GM19324 (cell line): ENCODE measurements around the gene ADCYAP1R1.

Experiments used
- ATAC-seq: cut with Tn5 transposase; IDR thresholded peaks from one replicate; pipeline ENCODE4 v1.9.1; 2021; ENCODE audit warnings: mild to moderate bottlenecking, moderate library complexity; ENCODE audit not compliant: unreplicated experiment, low FRiP score

The ADCYAP1R1 gene

GRCh38 chr7:31051598-31052486 lies at the start of gene ADCYAP1R1:
Gene ADCYAP1R1 (plus strand): TSS chr7:31052308. CDS start chr7:31063265, 10,957 bp downstream.
- no peak for ATAC-seq

- ATAC-seq, result no peak
Observed at GRCh38 chr7:31003097-31003496, 49.0 kb upstream of the ADCYAP1R1 start.

- no peak for ATAC-seq
Observed at GRCh38 chr7:31003721-31004120, 48.4 kb upstream of the ADCYAP1R1 start.

- no peak for ATAC-seq
Observed at GRCh38 chr7:31004393-31004792, 47.7 kb upstream of the ADCYAP1R1 start.

- no peak for ATAC-seq
Observed at GRCh38 chr7:31006857-31007256, 45.3 kb upstream of the ADCYAP1R1 start.

- ATAC-seq, result no peak
Observed at GRCh38 chr7:31007634-31008033, 44.5 kb upstream of the ADCYAP1R1 start.

GRCh38 chr7:31014826-31015225 lies 37.3 kb upstream of the ADCYAP1R1 start:
- no peak for ATAC-seq

- no peak for ATAC-seq
Observed at GRCh38 chr7:31017032-31017675, 35.0 kb upstream of the ADCYAP1R1 start.

GRCh38 chr7:31017721-31018120 lies 34.4 kb upstream of the ADCYAP1R1 start:
- no peak for ATAC-seq

- no peak for ATAC-seq
Observed at GRCh38 chr7:31019509-31019908, 32.6 kb upstream of the ADCYAP1R1 start.

GRCh38 chr7:31020161-31020560 lies 31.9 kb upstream of the ADCYAP1R1 start:
- no peak for ATAC-seq

GRCh38 chr7:31020652-31021051 lies 31.5 kb upstream of the ADCYAP1R1 start:
- no peak for ATAC-seq

GRCh38 chr7:31022117-31022516 lies 30.0 kb upstream of the ADCYAP1R1 start:
- no peak for ATAC-seq

- ATAC-seq, result no peak
Observed at GRCh38 chr7:31022726-31023125, 29.4 kb upstream of the ADCYAP1R1 start.

- ATAC-seq, result no peak
Observed at GRCh38 chr7:31023877-31024276, 28.2 kb upstream of the ADCYAP1R1 start.

GRCh38 chr7:31027161-31027965 lies 24.7 kb upstream of the ADCYAP1R1 start:
- no peak for ATAC-seq

- ATAC-seq, result no peak
Observed at GRCh38 chr7:31028006-31028405, 24.1 kb upstream of the ADCYAP1R1 start.

- no peak for ATAC-seq
Observed at GRCh38 chr7:31028417-31028992, 23.6 kb upstream of the ADCYAP1R1 start.

GRCh38 chr7:31029251-31030042 lies 22.7 kb upstream of the ADCYAP1R1 start:
- ATAC-seq, result no peak
